Keratinocyte (primary cell): Measurements from ENCODE around the gene SNCB. TPM values are rescaled to one million over a fixed set of nuclear protein-coding genes. Genes with fewer than 3 reads are reported as not detected.

Experiments
- DNase-seq: peaks from one replicate; pipeline ENCODE4 v3.0.0-alpha.2; 2011; ENCODE audit warnings: low read depth, missing footprints, low spot score
- FAIRE-seq: peaks from 2 replicates; lab custom pipeline; 2011; peaks lifted over from hg19 to GRCh38; lab: Jason Lieb, UNC
- H2AFZ ChIP-seq: 2 replicates; pipeline ENCODE4 v1.6.0; 2012; ENCODE audit warnings: low read length, control low read depth, inconsistent platforms; ENCODE audit not compliant: control insufficient read depth
- H3K27ac ChIP-seq: 2 replicates; pipeline ENCODE4 v1.5.1; 2011; ENCODE audit warnings: low read length; ENCODE audit not compliant: control insufficient read depth, insufficient read depth
- H3K27me3 ChIP-seq: 3 replicates; pipeline ENCODE4 v1.6.0; 2011; ENCODE audit warnings: low read length; ENCODE audit not compliant: control insufficient read depth, insufficient read depth; ENCODE audit errors: extremely low read depth
- H3K36me3 ChIP-seq, 2 experiments: 2 replicates in 1 of 2; 3 replicates in 1 of 2; pipeline ENCODE4 v1.5.1; 2011; ENCODE audit warnings: low read length in 2 of 2, mild to moderate bottlenecking in 1 of 2; ENCODE audit not compliant: control insufficient read depth in 2 of 2, insufficient read depth in 2 of 2; ENCODE audit errors: extremely low read depth in 1 of 2
- H3K4me1 ChIP-seq: 3 replicates; pipeline ENCODE4 v1.5.1; 2011; ENCODE audit warnings: low read length; ENCODE audit not compliant: control insufficient read depth, insufficient read depth; ENCODE audit errors: extremely low read depth
- H3K4me2 ChIP-seq: 3 replicates; pipeline ENCODE4 v1.6.0; 2011; ENCODE audit warnings: low read depth, low read length; ENCODE audit not compliant: control insufficient read depth, insufficient read depth; ENCODE audit errors: extremely low read depth
- H3K4me3 ChIP-seq, 3 experiments: fragments of 200-600 bp in 1 of 3; sonication (generic) in 1 of 3; 2 replicates in 2 of 3; 3 replicates in 1 of 3; pipeline ENCODE4 v1.5.1; 2011 to 2016; ENCODE audit warnings: low read length in 3 of 3, mild to moderate bottlenecking in 3 of 3, control low read depth in 2 of 3, inconsistent platforms in 1 of 3, low read depth in 1 of 3, mixed read lengths in 1 of 3, mixed run types in 1 of 3, moderate library complexity in 1 of 3; ENCODE audit not compliant: control insufficient read depth in 2 of 3, insufficient read depth in 2 of 3; ENCODE audit errors: extremely low read depth in 1 of 3
- H3K79me2 ChIP-seq: 2 replicates; pipeline ENCODE4 v1.6.0; 2012; ENCODE audit warnings: low read length; ENCODE audit not compliant: control insufficient read depth, insufficient read depth
- H3K9ac ChIP-seq: 3 replicates; pipeline ENCODE4 v1.6.0; 2011; ENCODE audit warnings: low read length; ENCODE audit not compliant: control insufficient read depth, insufficient read depth; ENCODE audit errors: extremely low read depth
- H3K9me1 ChIP-seq: 3 replicates; pipeline ENCODE4 v1.6.0; 2011; ENCODE audit warnings: low read length; ENCODE audit not compliant: control insufficient read depth, insufficient read depth; ENCODE audit errors: extremely low read depth
- H3K9me3 ChIP-seq: 2 replicates; pipeline ENCODE4 v1.5.1; 2012; ENCODE audit warnings: low read depth, low read length; ENCODE audit not compliant: control insufficient read depth
- H4K20me1 ChIP-seq: 3 replicates; pipeline ENCODE4 v1.6.0; 2011; ENCODE audit warnings: low read length; ENCODE audit not compliant: control insufficient read depth, insufficient read depth; ENCODE audit errors: extremely low read depth
- EZH2 ChIP-seq: IDR thresholded peaks from one replicate; pipeline ENCODE4 v1.6.1; 2012; ENCODE audit warnings: inconsistent platforms, mild to moderate bottlenecking, low read length, moderate library complexity
- dilution Hi-C: fragments of 300-500 bp; cut with MboI; formaldehyde crosslinking; loops from one replicate; pipeline ENCODE4 v1.7.0; 2020; ENCODE audit warnings: low sequenced_read_pairs; ENCODE audit not compliant: extremely low pct_ligation_motif_present
- polyA plus RNA-seq, 5 experiments: library from polyadenylated mRNA; depleted of rRNA in 3 of 5; stranded (reverse) in 3 of 5; stranded (forward) in 1 of 5; unstranded in 1 of 5; fragments of >200 nt; gene quantifications; 1 replicate in 1 of 5; 2 replicates in 3 of 5; 3 replicates in 1 of 5; pipeline versions ENCODE4 v1.2.1 to v1.2.3, GENCODE V29; 2011 to 2012; ENCODE audit warnings: missing spikeins in 2 of 5, low read depth in 1 of 5, low replicate concordance in 1 of 5
- TF ChIP-seq, protein P1 (sequence below), 3 experiments: IDR thresholded peaks in 1 of 3; conservative IDR thresholded peaks in 1 of 3; optimal IDR thresholded peaks in 1 of 3; 2 replicates in 2 of 3; 3 replicates in 1 of 3; pipeline versions ENCODE3 to v1.5.1; 2011; ENCODE audit warnings: low read length in 3 of 3, mild to moderate bottlenecking in 3 of 3, moderate library complexity in 2 of 3, control low read depth in 1 of 3, inconsistent platforms in 1 of 3; ENCODE audit not compliant: insufficient read depth in 2 of 3; ENCODE audit errors: extremely low read depth in 1 of 3

The SNCB gene
- polyA plus RNA-seq, 1 donor (not counting 4 experiments of a cell fraction or from before 2014, with no cell fraction given): 0.69 TPM

GRCh38 chr5:176609724-176610434, 20.5 kb downstream of the SNCB start, which contains the start of gene GPRIN1:
Gene GPRIN1, minus strand, starts transcription at chr5:176610156. Its CDS starts 10,322 bp downstream, at chr5:176599834.
- no peaks in the 10 kb centered on the region for H3K9me3 ChIP-seq
- no peak for TF ChIP-seq EZH2
- TF ChIP-seq, protein P1, sequence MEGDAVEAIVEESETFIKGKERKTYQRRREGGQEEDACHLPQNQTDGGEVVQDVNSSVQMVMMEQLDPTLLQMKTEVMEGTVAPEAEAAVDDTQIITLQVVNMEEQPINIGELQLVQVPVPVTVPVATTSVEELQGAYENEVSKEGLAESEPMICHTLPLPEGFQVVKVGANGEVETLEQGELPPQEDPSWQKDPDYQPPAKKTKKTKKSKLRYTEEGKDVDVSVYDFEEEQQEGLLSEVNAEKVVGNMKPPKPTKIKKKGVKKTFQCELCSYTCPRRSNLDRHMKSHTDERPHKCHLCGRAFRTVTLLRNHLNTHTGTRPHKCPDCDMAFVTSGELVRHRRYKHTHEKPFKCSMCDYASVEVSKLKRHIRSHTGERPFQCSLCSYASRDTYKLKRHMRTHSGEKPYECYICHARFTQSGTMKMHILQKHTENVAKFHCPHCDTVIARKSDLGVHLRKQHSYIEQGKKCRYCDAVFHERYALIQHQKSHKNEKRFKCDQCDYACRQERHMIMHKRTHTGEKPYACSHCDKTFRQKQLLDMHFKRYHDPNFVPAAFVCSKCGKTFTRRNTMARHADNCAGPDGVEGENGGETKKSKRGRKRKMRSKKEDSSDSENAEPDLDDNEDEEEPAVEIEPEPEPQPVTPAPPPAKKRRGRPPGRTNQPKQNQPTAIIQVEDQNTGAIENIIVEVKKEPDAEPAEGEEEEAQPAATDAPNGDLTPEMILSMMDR (optimal IDR thresholded peaks at IDR 0.05 in 1 of 3, IDR thresholded peaks at IDR 0.05 in 1 of 3, conservative IDR thresholded peaks at IDR 0.05 in 1 of 3; ENCODE audit: extremely low read depth in 1 of 3, insufficient read depth in 2 of 3, low read length in 3 of 3): peak in 1 of 3 experiments; percentile 45
- FAIRE-seq: no peak
- peak within 1 kb of the TSS; percentile 61 to 75 (median 67) for H3K4me3 ChIP-seq
- H3K4me1 ChIP-seq: peaks cover 31% of the 10 kb centered on the region
- no peaks in the 10 kb centered on the region for H3K79me2 ChIP-seq
- no peaks in the 10 kb centered on the region for H3K36me3 ChIP-seq
- H3K4me2 ChIP-seq: peak within 1 kb of the TSS; percentile 88
- dilution Hi-C loops: no loop called here
- H3K27me3 ChIP-seq: no peaks in the 10 kb centered on the region
- peak within 1 kb of the TSS; percentile 62 for H2AFZ ChIP-seq
- peaks cover 2% of the 10 kb centered on the region for H3K9me1 ChIP-seq
- H3K27ac ChIP-seq: no peak within 1 kb of the TSS
- no peaks in the 10 kb centered on the region for H4K20me1 ChIP-seq
- peak within 1 kb of the TSS; percentile 44 for H3K9ac ChIP-seq
- DNase-seq: no peak

DNA sequence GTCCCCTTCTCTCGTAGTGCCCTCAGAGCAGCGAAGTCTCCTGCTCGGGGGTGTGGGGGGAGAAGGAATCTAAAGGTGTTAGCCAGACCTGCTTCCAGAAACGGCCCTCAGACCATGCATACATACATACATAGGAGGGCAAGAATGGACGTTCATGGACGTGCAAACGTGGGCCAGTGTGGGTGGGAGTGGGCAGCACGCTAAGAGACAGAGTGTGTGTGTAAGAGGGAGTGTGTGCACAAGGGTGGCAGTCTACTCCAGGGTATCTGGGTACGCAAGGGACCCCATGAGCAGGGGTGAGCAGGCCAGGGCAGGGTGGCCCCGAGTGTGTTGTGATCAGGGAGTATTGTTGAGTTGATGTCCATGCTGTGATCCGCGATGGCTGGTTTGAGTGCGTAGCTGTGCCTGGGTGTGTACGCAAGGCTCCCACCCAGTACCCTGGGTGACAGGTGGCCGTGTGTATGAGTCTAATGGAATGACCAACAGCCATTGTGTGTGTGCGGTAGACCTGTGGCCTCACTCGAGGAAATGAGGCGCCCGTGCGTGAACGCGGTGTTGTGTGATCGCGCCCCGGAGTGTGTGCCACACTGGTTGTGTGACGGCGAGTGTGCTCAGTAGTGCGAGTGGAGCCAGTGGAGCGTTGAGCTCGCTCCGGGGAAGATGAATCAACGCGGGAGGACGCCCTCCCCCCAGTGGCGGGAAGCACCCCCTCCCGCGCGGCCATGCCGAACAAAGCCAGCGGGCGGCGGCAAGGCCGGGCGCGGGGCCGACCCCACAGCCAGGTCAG, 21.2 kb downstream of the SNCB start:
- H3K27me3 ChIP-seq: no peaks in the 10 kb centered on the region
- FAIRE-seq (no peak), DNase-seq (no peak)
- peaks cover 25% of the 10 kb centered on the region for H3K4me1 ChIP-seq
- peak overlapping the region; percentile 88 for H3K4me2 ChIP-seq
- H3K9ac ChIP-seq: no peak overlapping the region
- peak overlapping the region; percentile 12 for H2AFZ ChIP-seq
- H4K20me1 ChIP-seq: no peaks in the 10 kb centered on the region
- dilution Hi-C loops: no loop called here
- H3K36me3 ChIP-seq: no peaks in the 10 kb centered on the region
- no peak overlapping the region for H3K27ac ChIP-seq
- peak overlapping the region; percentile 58 to 67 (median 61) for H3K4me3 ChIP-seq
- H3K9me3 ChIP-seq: no peaks in the 10 kb centered on the region
- H3K79me2 ChIP-seq: no peaks in the 10 kb centered on the region
- H3K9me1 ChIP-seq: peaks cover 2% of the 10 kb centered on the region
- TF ChIP-seq, protein P1 (optimal IDR thresholded peaks at IDR 0.05 in 1 of 3, IDR thresholded peaks at IDR 0.05 in 1 of 3, conservative IDR thresholded peaks at IDR 0.05 in 1 of 3; ENCODE audit: extremely low read depth in 1 of 3, insufficient read depth in 2 of 3, low read length in 3 of 3): no peak
